ENCODE data around the gene RBM4. TPM values are rescaled to one million over a fixed set of nuclear protein-coding genes. Genes with fewer than 3 reads are reported as not detected.

Gene RBM4
- total RNA-seq, 1 experiment from 2014 or later: 272 TPM

- Histone ChIP-seq H2BK20ac (ENCODE audit: low read depth, low read length, poor library complexity, severe bottlenecking) (no peak overlapping the region), H3K23ac (ENCODE audit: insufficient read length, low read depth, low read length) (no peak overlapping the region), H3K27me3 (ENCODE audit: insufficient read depth, low read length) (no peaks in the 10 kb centered on the region), H3K4ac (ENCODE audit: low read depth, low read length) (no peak overlapping the region), H2BK12ac (ENCODE audit: insufficient read length, low read depth, low read length) (no peak overlapping the region), H3K27ac (ENCODE audit: insufficient read length, low read depth, low read length) (no peak overlapping the region), H4K20me1 (ENCODE audit: control insufficient read depth, insufficient read depth, insufficient read length) (no peaks in the 10 kb centered on the region), H4K8ac (replicated peaks; ENCODE audit: insufficient read length, low read depth, low read length) (no peak overlapping the region), H2BK5ac (ENCODE audit: insufficient read length, low read length) (no peak overlapping the region), H3K23me2 (ENCODE audit: insufficient read length, low read depth, low read length, poor library complexity, severe bottlenecking) (no peaks in the 10 kb centered on the region), H3K18ac (ENCODE audit: insufficient read length, low read depth, low read length) (no peak overlapping the region), H2BK15ac (ENCODE audit: low read depth, low read length) (no peak overlapping the region), H2AK5ac (ENCODE audit: insufficient read length, low read length) (no peak overlapping the region), H3T11ph (ENCODE audit: low read length) (no peak overlapping the region), H3K4me1 (ENCODE audit: insufficient read depth, low read length) (no peaks in the 10 kb centered on the region), H3K79me1 (ENCODE audit: insufficient read depth, low read depth, low read length, poor library complexity, severe bottlenecking) (no peaks in the 10 kb centered on the region), H3K79me2 (ENCODE audit: insufficient read depth, low read length) (no peaks in the 10 kb centered on the region), H4K5ac (ENCODE audit: insufficient read length, low read depth, low read length) (no peak overlapping the region), H4K91ac (ENCODE audit: insufficient read length, low read depth, low read length) (no peak overlapping the region), H3K4me2 (ENCODE audit: insufficient read depth, insufficient read length, low read length) (no peak overlapping the region), H3K9me3 (ENCODE audit: control insufficient read depth, low read depth, low read length) (no peaks in the 10 kb centered on the region), H2AFZ (ENCODE audit: low read length) (no peak overlapping the region), H2BK120ac (ENCODE audit: low read depth, low read length, poor library complexity, severe bottlenecking) (no peak overlapping the region), H3K56ac (ENCODE audit: insufficient read length, low read depth, low read length) (no peak overlapping the region), H3K9ac (ENCODE audit: extremely low read depth, insufficient read length, low read length) (no peak overlapping the region), H3K14ac (ENCODE audit: insufficient read depth, low read length) (no peak overlapping the region)
- peak; percentile 98 for TF ChIP-seq CTCF (conservative IDR thresholded peaks at IDR 0.05)
- Mint-ChIP-seq H3K27me3 (ENCODE audit: low read depth) (no peaks in the 10 kb centered on the region), H3K4me3 (no peak overlapping the region; a peak in 1 of 5 replicates), H3K9me3 (no peaks in the 10 kb centered on the region; a peak in 1 of 5 replicates), H3K4me1 (peaks cover 5 to 8% of the 10 kb centered on the region in 2 experiments; a peak in 1 of 4 replicates), H3K27ac (peak overlapping the region; percentile 15 to 79 (median 64); a peak in 6 of 7 replicates), H3K36me3 (ENCODE audit: insufficient read depth in 1 of 3, low read depth in 3 of 3) (peaks cover 17 to 92% (median 91%) of the 10 kb centered on the region in 3 experiments; a peak in 6 of 7 replicates)
- no CpG with 5 or more reads among the region's 6 CpGs for WGBS (ENCODE audit: extremely low coverage, insufficient read length, low lambda C conversion rate)
- DNase-seq: peak; percentile 97
Measured at GRCh38 chr11:66694732-66695207, 56.3 kb downstream of the RBM4 start.

Other genes starting within 250 kb of the RBM4 start
- 1.6 and 1.8 TPM in 2 replicates for gene NPAS4, start 217.7 kb upstream of the RBM4 start, total RNA-seq (2021)
- gene MRPL11, start 199.9 kb upstream of the RBM4 start, total RNA-seq (2021): 105 and 106 TPM in 2 replicates
- 9.3 and 10.3 TPM in 2 replicates for gene PELI3, start 171.8 kb upstream of the RBM4 start, total RNA-seq (2021)
- gene DPP3, start 158.3 kb upstream of the RBM4 start, total RNA-seq (2021): 83.1 and 85.3 TPM in 2 replicates
- gene BBS1, start 128.1 kb upstream of the RBM4 start, total RNA-seq (2021): 27.2 and 29.5 TPM in 2 replicates
- 8.1 and 8.9 TPM in 2 replicates for gene ZDHHC24, start 92.7 kb upstream of the RBM4 start, total RNA-seq (2021)
- 45.7 TPM in 2 replicates for gene ACTN3, start 91.8 kb upstream of the RBM4 start, total RNA-seq (2021)
- gene CTSF, start 70.1 kb upstream of the RBM4 start, total RNA-seq (2021): 0.48 and 0.98 TPM in 2 replicates
- gene CCDC87, start 45.6 kb upstream of the RBM4 start, total RNA-seq (2021): 0.88 and 1.1 TPM in 2 replicates
- 57.5 and 61.1 TPM in 2 replicates for gene CCS, start 45.5 kb upstream of the RBM4 start, total RNA-seq (2021)
- gene RBM14, start 22.1 kb upstream of the RBM4 start, total RNA-seq (2021): 164 and 171 TPM in 2 replicates
- gene RBM4B, start 39.2 kb downstream of the RBM4 start, total RNA-seq (2021): 34.0 and 36.9 TPM in 2 replicates
- gene SPTBN2, start 90.5 kb downstream of the RBM4 start, total RNA-seq (2021): 80.4 and 84.8 TPM in 2 replicates
- gene RCE1, start 204.7 kb downstream of the RBM4 start, total RNA-seq (2021): 49.0 and 52.5 TPM in 2 replicates
- 65.1 and 66.7 TPM in 2 replicates for gene LRFN4, start 218.4 kb downstream of the RBM4 start, total RNA-seq (2021)